OCI-LY7 (cell line): Measurements from ENCODE around the gene MOB1B.
"Not testable (repeated sequence)": the region's sequence is repeated elsewhere in the genome, so short reads cannot be mapped to it uniquely, and the experiment has no call there.

Source experiments
- EZH2phosphoT487 ChIP-seq: fragments of 200-600 bp; sonication (generic); IDR thresholded peaks from 2 replicates; pipeline ENCODE4 v1.6.1; 2018; ENCODE audit warnings: low read depth, borderline replicate concordance, mild to moderate bottlenecking, mixed run types, antibody characterized with exemption, low read length, moderate library complexity, mixed read lengths
- TF ChIP-seq, protein P1 (sequence below): fragments of 200-600 bp; sonication (generic); conservative IDR thresholded peaks from 2 replicates; pipeline ENCODE4 v1.5.1; 2014; ENCODE audit warnings: mild to moderate bottlenecking, antibody characterized with exemption, low read length, moderate library complexity, mixed read lengths

DNA sequence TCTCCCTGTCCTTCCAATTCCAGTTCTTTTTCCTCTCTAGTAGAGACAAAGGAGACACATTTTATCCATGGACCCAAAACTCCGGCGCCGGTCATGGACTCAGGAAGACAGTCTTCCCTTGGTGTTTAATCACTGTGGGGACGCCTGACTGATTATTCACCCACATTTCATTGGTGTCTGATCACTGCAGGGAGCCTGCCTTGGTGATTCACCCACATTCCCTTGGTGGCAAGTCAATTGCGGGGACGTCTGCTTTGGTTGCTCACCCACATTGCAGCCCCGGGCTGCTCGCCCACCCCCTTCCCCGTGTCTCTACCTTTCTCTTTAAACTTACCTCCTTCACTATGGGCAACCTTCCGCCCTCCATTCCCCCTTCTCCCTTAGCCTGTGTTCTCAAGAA lies 129.9 kb downstream of the MOB1B start:
- TF ChIP-seq, protein P1, sequence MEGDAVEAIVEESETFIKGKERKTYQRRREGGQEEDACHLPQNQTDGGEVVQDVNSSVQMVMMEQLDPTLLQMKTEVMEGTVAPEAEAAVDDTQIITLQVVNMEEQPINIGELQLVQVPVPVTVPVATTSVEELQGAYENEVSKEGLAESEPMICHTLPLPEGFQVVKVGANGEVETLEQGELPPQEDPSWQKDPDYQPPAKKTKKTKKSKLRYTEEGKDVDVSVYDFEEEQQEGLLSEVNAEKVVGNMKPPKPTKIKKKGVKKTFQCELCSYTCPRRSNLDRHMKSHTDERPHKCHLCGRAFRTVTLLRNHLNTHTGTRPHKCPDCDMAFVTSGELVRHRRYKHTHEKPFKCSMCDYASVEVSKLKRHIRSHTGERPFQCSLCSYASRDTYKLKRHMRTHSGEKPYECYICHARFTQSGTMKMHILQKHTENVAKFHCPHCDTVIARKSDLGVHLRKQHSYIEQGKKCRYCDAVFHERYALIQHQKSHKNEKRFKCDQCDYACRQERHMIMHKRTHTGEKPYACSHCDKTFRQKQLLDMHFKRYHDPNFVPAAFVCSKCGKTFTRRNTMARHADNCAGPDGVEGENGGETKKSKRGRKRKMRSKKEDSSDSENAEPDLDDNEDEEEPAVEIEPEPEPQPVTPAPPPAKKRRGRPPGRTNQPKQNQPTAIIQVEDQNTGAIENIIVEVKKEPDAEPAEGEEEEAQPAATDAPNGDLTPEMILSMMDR = not testable (repeated sequence)
- TF ChIP-seq EZH2phosphoT487 = not testable (repeated sequence)
